Upper lobe of right lung (tissue), 1 donor: ENCODE measurements around the gene PSMD11. TPM values are rescaled to one million over a fixed set of nuclear protein-coding genes. Genes with fewer than 3 reads are reported as not detected.

Source experiments
- ATAC-seq: fragments of 200-7000 bp; cut with Tn5 transposase; one replicate; pipeline ENCODE4 v1.9.1; 2020; ENCODE audit warnings: mild to moderate bottlenecking, moderate library complexity
- DNase-seq: peaks from one replicate; pipeline ENCODE4 v3.0.0-alpha.2; 2020
- H3K27ac ChIP-seq: fragments of 200-600 bp; one replicate; pipeline ENCODE4 v1.8.0; 2022
- H3K27me3 ChIP-seq: fragments of 200-600 bp; one replicate; pipeline ENCODE4 v1.8.0; 2022; ENCODE audit warnings: mild to moderate bottlenecking
- H3K36me3 ChIP-seq: fragments of 200-600 bp; one replicate; pipeline ENCODE4 v1.8.0; 2022
- H3K4me1 ChIP-seq: fragments of 200-600 bp; one replicate; pipeline ENCODE4 v1.8.0; 2022
- H3K4me3 ChIP-seq: fragments of 200-600 bp; one replicate; pipeline ENCODE4 v1.8.0; 2022; ENCODE audit warnings: mild to moderate bottlenecking
- H3K9me3 ChIP-seq: fragments of 200-600 bp; one replicate; pipeline ENCODE4 v1.8.0; 2022
- intact Hi-C: fragments of 100-400 bp; cut with DNase I; formaldehyde crosslinking; loops from one replicate; pipeline ENCODE4 v1.11.0; 2022
- total RNA-seq: library from RNA; stranded (reverse); fragmentation: NEBNext Ultra II Directional; extraction: Animal tissue kit (Norgen Biotek cat#: 25700); gene quantifications from one replicate; pipeline ENCODE4 v1.2.1, GENCODE V29; 2021
- TF ChIP-seq, protein P1 (sequence below): fragments of 200-600 bp; IDR thresholded peaks from one replicate; pipeline ENCODE4 v1.8.0; 2022; ENCODE audit warnings: antibody characterized with exemption
- donor health status: DM: no; HTN: yes; CAD: no; lungs with severe emphysema.

PSMD11 gene
- total RNA-seq, 1 donor from 2014 or later = 62.8 TPM

DNA sequence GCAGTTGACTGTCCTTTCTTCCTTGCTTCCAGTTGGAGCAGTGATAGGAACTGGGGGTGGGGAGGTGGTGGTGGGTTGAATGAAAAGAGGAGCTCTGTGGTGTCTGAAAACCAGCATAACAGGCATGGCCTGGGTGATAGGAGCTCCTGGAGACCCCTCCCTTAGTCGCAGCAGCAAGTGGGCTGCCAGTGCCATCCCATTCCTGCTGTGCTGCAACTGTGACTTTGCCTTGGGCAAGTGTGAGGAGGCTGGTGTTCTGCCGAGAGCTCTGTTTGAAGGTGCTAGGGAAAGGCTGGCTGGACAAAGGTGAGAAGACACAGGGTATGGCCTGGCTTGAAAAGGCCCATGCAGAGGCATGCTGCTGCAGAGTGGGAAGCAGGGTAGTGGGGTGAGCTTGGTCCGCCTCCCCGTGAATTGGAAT is 39.7 kb downstream of the PSMD11 start:
- peaks cover 17% of the 10 kb centered on the region for H3K4me1 ChIP-seq
- intact Hi-C loops = no loop called here
- DNase-seq (peak; percentile 47), ATAC-seq (no peak)
- H3K27ac ChIP-seq = no peak overlapping the region
- TF ChIP-seq, protein P1, sequence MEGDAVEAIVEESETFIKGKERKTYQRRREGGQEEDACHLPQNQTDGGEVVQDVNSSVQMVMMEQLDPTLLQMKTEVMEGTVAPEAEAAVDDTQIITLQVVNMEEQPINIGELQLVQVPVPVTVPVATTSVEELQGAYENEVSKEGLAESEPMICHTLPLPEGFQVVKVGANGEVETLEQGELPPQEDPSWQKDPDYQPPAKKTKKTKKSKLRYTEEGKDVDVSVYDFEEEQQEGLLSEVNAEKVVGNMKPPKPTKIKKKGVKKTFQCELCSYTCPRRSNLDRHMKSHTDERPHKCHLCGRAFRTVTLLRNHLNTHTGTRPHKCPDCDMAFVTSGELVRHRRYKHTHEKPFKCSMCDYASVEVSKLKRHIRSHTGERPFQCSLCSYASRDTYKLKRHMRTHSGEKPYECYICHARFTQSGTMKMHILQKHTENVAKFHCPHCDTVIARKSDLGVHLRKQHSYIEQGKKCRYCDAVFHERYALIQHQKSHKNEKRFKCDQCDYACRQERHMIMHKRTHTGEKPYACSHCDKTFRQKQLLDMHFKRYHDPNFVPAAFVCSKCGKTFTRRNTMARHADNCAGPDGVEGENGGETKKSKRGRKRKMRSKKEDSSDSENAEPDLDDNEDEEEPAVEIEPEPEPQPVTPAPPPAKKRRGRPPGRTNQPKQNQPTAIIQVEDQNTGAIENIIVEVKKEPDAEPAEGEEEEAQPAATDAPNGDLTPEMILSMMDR = no peak
- peaks cover 40% of the 10 kb centered on the region for H3K36me3 ChIP-seq
- H3K9me3 ChIP-seq = no peaks in the 10 kb centered on the region
- no peaks in the 10 kb centered on the region for H3K27me3 ChIP-seq
- no peak overlapping the region for H3K4me3 ChIP-seq

DNA sequence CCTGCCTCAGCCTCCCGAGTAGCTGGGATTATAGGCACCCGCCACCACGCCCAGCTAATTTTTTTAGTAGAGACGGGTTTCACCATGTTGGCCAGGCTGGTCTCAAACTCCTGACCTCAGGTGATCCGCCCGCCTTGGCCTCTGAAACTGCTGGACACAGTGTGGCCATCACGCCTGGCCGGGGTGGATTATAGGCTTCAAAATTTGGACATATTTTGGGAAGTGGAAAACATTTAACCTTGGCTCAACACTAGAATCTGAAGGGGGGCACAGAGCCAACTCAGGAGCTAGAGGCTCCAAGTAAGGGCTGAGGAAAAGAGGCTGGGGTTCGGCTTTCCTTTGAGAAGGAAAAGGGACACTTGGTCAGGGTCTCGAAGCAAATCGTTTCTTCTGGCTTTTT is 40.3 kb downstream of the PSMD11 start:
- H3K27me3 ChIP-seq = no peaks in the 10 kb centered on the region
- H3K9me3 ChIP-seq = no peaks in the 10 kb centered on the region
- TF ChIP-seq, protein P1 = no peak
- H3K27ac ChIP-seq = no peak overlapping the region
- no peak overlapping the region for H3K4me3 ChIP-seq
- intact Hi-C loops = no loop called here
- H3K36me3 ChIP-seq = peaks cover 34% of the 10 kb centered on the region
- ATAC-seq (no peak), DNase-seq (peak; percentile 39)
- peaks cover 17% of the 10 kb centered on the region for H3K4me1 ChIP-seq

DNA sequence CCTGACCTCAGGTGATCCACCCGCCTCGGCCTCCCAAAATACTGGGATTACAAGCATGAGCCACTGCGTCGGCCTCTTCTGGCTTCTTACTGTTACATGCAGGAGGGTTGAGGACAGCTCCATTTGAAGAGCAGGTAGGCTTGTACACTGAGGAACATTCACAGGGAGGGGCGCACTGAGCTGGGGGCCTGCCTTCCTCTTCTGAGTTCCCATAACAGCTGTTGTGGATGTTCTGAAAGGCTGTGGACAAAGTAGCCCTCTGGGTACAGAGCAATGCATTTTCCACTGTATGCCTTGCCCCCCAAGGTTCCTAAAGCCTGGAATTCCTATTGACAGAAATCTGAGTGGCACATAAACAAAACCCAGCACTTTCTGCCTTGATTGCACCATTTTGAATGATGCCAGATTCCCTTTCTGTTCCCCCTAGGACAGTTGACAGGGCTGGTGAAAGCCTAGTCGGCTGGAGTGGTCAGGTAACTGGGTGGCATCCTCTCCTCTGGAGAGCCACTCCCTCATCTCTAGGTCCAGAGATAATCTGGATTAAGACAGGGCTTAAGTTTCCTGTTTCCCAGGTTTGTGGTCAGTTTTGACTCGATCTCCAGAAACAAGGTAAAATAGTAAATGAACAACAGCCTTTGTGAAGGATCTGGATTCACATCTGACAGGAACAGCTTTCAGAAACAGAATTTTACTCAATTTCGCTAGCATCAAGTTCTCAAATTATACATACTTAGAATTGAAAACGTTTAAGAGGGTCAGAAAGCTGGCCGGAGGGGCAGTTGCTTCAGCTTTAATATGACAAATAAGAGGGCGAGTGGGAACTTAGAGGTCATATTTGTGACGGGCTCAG is 41.2 kb downstream of the PSMD11 start:
- DNase-seq (peak; percentile 35), ATAC-seq (no peak)
- no peaks in the 10 kb centered on the region for H3K9me3 ChIP-seq
- intact Hi-C loops = no loop called here
- no peaks in the 10 kb centered on the region for H3K27me3 ChIP-seq
- peaks cover 17% of the 10 kb centered on the region for H3K4me1 ChIP-seq
- H3K4me3 ChIP-seq = peak overlapping the region; percentile 46
- peak overlapping the region; percentile 68 for H3K27ac ChIP-seq
- peaks cover 25% of the 10 kb centered on the region for H3K36me3 ChIP-seq
- TF ChIP-seq, protein P1 = no peak

DNA sequence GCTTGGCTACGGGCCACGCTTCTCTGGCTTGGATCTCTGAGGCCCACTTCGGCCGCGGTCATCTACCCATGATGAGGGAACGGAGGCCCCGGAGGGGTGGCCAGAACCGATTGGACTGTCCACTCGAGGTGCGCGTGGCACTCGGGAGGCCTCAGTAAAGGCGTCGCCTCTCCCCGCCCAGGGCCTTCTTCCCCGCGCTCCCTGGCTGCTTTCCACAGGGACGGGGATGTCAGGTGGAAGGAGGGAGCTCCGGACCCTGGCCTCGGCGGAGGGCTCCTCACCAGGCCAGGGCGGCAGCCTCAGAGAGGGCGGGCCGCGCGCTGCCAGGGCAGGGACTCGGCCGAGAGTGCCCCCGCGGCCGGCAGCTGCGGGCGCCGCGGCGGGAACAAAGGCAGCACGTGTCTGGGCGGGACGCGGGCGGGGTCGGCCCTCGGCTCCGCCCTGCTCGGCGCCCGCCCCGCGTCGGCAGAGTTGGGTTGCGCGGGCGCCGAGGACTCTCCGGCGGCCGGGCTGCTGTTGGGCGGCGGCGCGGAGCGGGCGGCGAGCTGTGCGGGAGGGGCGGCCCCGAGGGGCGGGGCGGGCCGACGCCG is 41.9 kb downstream of the PSMD11 start:
- Histone ChIP-seq H3K27ac (peak overlapping the region; percentile 68), H3K27me3 (no peaks in the 10 kb centered on the region), H3K9me3 (no peaks in the 10 kb centered on the region), H3K36me3 (peaks cover 18% of the 10 kb centered on the region), H3K4me3 (peak overlapping the region; percentile 46), H3K4me1 (peaks cover 17% of the 10 kb centered on the region)
- DNase-seq (peak; percentile 85), ATAC-seq (peak; percentile 87)
- intact Hi-C loops = no loop called here
- TF ChIP-seq, protein P1 = no peak

DNA sequence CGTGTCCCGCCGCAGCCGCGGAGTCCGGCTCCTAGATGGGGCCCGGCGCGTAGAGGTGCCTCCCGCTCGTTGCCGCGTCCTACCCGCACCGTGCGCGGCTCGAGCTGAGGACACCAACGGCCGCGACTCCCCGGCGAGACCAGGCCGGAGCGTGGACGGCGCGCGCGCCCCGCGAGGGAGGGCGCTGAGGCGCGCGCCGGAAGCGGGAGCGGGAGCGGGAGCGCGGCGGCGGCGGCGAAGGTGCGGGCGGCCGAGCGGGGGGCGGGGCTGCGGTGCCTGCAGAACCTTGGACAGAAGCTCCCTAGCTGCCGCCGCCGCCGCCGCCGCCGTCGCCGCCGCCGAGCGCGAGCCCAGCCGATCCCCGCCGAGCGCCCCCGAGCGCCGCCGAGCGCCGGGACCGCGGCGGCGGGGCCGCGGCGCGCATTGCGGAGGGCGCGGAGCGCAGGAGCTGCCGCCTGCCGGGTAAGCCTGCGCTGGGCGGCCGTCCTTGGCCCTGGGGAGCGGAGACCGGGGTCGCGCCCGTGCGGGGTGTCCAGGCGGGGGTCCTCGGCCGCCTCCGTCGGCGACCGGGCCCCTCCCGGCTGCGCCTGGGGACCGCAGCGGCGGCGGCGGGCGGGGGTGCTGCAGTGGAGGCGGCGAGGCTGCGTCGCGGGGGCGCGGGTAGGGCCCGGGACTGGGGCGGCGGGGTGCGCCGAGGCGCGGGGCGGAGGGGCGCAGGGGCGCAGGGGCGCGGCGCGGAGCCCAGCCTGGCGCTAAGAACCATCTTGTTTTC is 42.6 kb downstream of the PSMD11 start, which contains the start of gene CDK5R1:
Gene CDK5R1 (plus strand): TSS at position 293 of the 772 bp plus-strand sequence. CDS start 628 bp downstream, outside the sequence.
- DNase-seq = peak; percentile 85
- Histone ChIP-seq H3K36me3 (peaks cover 11% of the 10 kb centered on the region), H3K27me3 (no peaks in the 10 kb centered on the region), H3K4me3 (peak within 1 kb of the TSS; percentile 53), H3K4me1 (peaks cover 17% of the 10 kb centered on the region), H3K9me3 (no peaks in the 10 kb centered on the region), H3K27ac (peak within 1 kb of the TSS; percentile 68)
- TF ChIP-seq, protein P1 = no peak
- intact Hi-C loops = no loop called here
- ATAC-seq = peak; percentile 74
